HCT116 (cell line): ENCODE results near the gene RTN4RL2. TPM values are rescaled to one million over a fixed set of nuclear protein-coding genes. Genes with fewer than 3 reads are reported as not detected.

Source experiments
- CEBPB ChIP-seq: IDR thresholded peaks from 2 replicates; pipeline ENCODE4 v1.6.1; 2012; ENCODE audit warnings: low read depth
- CTCF ChIP-seq, 3 experiments: fragments of 200-600 bp in 1 of 3; sonication (generic) in 1 of 3; IDR thresholded peaks in 2 of 3; conservative IDR thresholded peaks in 1 of 3; 2 replicates each; pipeline ENCODE4 v1.5.1; 2012 to 2017; ENCODE audit warnings: low read depth in 2 of 3, low read length in 2 of 3, antibody characterized with exemption in 1 of 3, borderline replicate concordance in 1 of 3, control low read depth in 1 of 3, mild to moderate bottlenecking in 1 of 3, mixed read lengths in 1 of 3, mixed run types in 1 of 3, moderate library complexity in 1 of 3; ENCODE audit not compliant: insufficient read depth in 1 of 3
- EGR1 ChIP-seq: IDR thresholded peaks from 2 replicates; pipeline ENCODE4 v1.6.1; 2012; ENCODE audit warnings: low read depth
- EZH2 ChIP-seq: fragments of 200-600 bp; sonication (generic); IDR thresholded peaks from 2 replicates; pipeline ENCODE4 v1.6.1; 2017; ENCODE audit warnings: antibody characterized with exemption, mixed run types
- FOSL1 ChIP-seq: IDR thresholded peaks from 2 replicates; pipeline ENCODE4 v1.6.1; 2012; ENCODE audit warnings: low read depth
- JUND ChIP-seq: IDR thresholded peaks from 2 replicates; pipeline ENCODE4 v1.6.1; 2012
- POLR2A ChIP-seq: IDR thresholded peaks from 2 replicates; pipeline ENCODE4 v1.7.0; 2011; ENCODE audit warnings: borderline replicate concordance; ENCODE audit not compliant: insufficient read depth, insufficient read length; ENCODE audit errors: extremely low read depth
- REST ChIP-seq: IDR thresholded peaks from 2 replicates; pipeline ENCODE4 v1.6.1; 2012; ENCODE audit warnings: low read depth
- SP1 ChIP-seq: IDR thresholded peaks from 2 replicates; pipeline ENCODE4 v1.6.1; 2012; ENCODE audit warnings: low read depth
- SRF ChIP-seq: IDR thresholded peaks from 2 replicates; pipeline ENCODE4 v1.6.1; 2012; ENCODE audit warnings: low read depth
- YY1 ChIP-seq: IDR thresholded peaks from 2 replicates; pipeline ENCODE4 v1.6.1; 2011; ENCODE audit warnings: low read length, low read depth, moderate library complexity, mild to moderate bottlenecking; ENCODE audit not compliant: insufficient replicate concordance; ENCODE audit errors: extremely low read depth
- ZFX ChIP-seq: fragments of 450-650 bp; IDR thresholded peaks from 2 replicates; pipeline ENCODE4 v1.6.1; 2017
- ZNF274 ChIP-seq: fragments of 200-500 bp; sonication (Bioruptor generic); IDR thresholded peaks from 2 replicates; pipeline ENCODE4 v1.6.1; 2014; ENCODE audit warnings: mild to moderate bottlenecking, low read depth, low read length, inconsistent platforms
- total RNA-seq: library from RNA; stranded (reverse); gene quantifications from one replicate; pipeline ENCODE4 v1.2.1, GENCODE V29; 2021; ENCODE audit not compliant: unreplicated experiment

Gene RTN4RL2
- total RNA-seq, 1 experiment from 2014 or later = 24.0 TPM

DNA sequence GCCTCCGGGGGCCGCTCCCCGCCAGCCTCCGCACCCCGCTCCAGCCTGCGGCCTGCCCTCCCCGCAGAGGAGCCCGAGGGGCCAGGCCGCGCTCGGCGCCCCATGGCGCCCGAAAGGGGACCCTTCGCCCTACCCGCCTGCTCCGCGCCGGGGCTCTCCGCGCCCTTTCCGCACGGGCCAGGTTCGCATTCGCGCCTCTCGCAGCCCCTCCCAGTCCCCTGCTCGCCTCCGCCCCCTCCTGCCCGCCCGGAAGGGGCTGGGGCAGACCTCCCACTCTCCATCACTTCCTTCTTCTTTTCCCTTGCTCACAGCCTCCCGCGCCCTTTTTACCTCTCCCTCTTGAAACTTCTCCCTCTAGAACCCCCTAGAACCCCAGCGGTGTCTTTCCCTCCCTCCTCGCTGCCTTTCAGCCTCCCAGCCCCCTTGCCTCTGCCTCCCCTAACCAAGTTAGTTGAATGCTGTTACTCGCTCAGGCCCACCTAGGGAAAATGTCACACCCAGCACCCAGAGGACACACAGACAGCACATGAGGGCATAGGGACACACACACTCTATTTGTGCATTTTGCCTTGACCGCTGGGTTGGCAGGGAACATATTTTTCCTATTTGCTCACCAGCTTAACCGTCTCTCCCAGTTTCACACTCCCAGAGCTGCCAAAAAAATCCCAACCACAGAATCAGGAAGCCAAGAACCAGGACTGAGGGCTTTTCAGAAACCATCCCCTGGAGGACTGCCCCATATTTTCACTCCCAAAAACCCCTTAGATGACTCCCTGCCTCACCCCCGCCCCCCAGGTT, 33.2 kb upstream of the RTN4RL2 start, which contains the start of gene SLC43A3 (continued):
- TF ChIP-seq REST (no peak), SP1 (no peak), YY1 (no peak), POLR2A (peak; percentile 9), JUND (no peak), ZFX (peak; percentile 29; the same call in 1 of the 2 replicates), SRF (no peak), ZNF274 (no peak), EGR1 (no peak), FOSL1 (no peak), CTCF (IDR thresholded peaks at IDR 0.05 in 2 of 3, conservative IDR thresholded peaks at IDR 0.05 in 1 of 3; ENCODE audit: borderline replicate concordance in 1 of 3, insufficient read depth in 1 of 3, low read depth in 2 of 3, low read length in 2 of 3) (no peak), CEBPB (no peak), EZH2 (no peak)
- TF ChIP-seq, all 23 proteins: peak for 4
